GM10248 (cell line): ENCODE results near the gene EEF2K.

Source experiments
- CTCF ChIA-PET: fragments of 300-600 bp; sonication (Branson Sonifier 250); formaldehyde crosslinking; extraction: SDS; loops from one replicate; lab custom pipeline; 2021; ENCODE audit warnings: antibody characterized with exemption; lab: Yijun Ruan, JAX
- POLR2A ChIA-PET: fragments of 350-650 bp; sonication (Branson Sonifier 250); formaldehyde crosslinking; extraction: SDS; loops from one replicate; lab custom pipeline; 2020; ENCODE audit warnings: antibody characterized with exemption; lab: Yijun Ruan, JAX
- DNase-seq: peaks from one replicate; pipeline ENCODE4 v3.0.0; 2012; ENCODE audit errors: extremely low spot score
- TF ChIP-seq, protein P1 (sequence below): IDR thresholded peaks from 2 replicates; pipeline ENCODE4 v1.5.1; 2012; ENCODE audit warnings: mild to moderate bottlenecking, low read depth; ENCODE audit errors: extremely low read depth, missing control alignments, control extremely low read depth

Gene EEF2K

DNA sequence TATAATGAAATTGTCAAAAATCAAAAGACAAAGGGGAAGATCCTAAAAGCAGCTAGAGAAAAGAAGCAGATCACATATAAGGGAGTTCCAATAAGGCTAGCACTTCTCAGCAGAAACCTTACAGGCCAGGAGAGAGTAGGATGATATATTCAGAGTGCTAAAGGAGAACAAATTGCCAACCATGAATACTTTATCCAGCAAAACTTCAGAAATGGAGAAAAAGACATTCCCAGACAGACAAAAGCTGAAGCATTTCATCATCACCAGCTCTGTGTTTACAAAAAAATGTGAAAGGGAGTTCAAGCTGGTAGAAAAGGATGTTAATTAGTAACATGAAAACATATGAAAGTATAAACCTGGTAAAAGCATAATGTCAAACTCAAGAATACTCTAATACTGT lies 131.0 kb downstream of the EEF2K start:
- ChIA-PET CTCF (interaction anchor here (1.2 to 3.0 kb wide), 4 partner anchors 10 to 37 kb away, joined by 4 to 10 read pairs (median 6); no protein-coding TSS in a partner anchor), POLR2A (no interaction called here)
- no peak for DNase-seq
- TF ChIP-seq, protein P1, sequence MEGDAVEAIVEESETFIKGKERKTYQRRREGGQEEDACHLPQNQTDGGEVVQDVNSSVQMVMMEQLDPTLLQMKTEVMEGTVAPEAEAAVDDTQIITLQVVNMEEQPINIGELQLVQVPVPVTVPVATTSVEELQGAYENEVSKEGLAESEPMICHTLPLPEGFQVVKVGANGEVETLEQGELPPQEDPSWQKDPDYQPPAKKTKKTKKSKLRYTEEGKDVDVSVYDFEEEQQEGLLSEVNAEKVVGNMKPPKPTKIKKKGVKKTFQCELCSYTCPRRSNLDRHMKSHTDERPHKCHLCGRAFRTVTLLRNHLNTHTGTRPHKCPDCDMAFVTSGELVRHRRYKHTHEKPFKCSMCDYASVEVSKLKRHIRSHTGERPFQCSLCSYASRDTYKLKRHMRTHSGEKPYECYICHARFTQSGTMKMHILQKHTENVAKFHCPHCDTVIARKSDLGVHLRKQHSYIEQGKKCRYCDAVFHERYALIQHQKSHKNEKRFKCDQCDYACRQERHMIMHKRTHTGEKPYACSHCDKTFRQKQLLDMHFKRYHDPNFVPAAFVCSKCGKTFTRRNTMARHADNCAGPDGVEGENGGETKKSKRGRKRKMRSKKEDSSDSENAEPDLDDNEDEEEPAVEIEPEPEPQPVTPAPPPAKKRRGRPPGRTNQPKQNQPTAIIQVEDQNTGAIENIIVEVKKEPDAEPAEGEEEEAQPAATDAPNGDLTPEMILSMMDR: no peak

GRCh38 chr16:22337849-22338635 lies 132.0 kb downstream of the EEF2K start:
- TF ChIP-seq, protein P1: no peak
- POLR2A ChIA-PET: no interaction called here
- DNase-seq: no peak
- CTCF ChIA-PET: interaction anchor here (1.0 to 3.3 kb wide), 6 partner anchors 9 to 65 kb away, joined by 3 to 10 read pairs (median 6); no protein-coding TSS in a partner anchor
